Heart left ventricle (tissue), 13 donors: ENCODE results near the gene GPR27.

Source experiments
- CTCF ChIP-seq, 12 donors: fragments of 200-600 bp; sonication (generic) in 4 of 12; IDR thresholded peaks; one replicate each; pipeline versions ENCODE4 v1.5.0 to v1.8.0; 2018 to 2022; ENCODE audit warnings: antibody characterized with exemption in 12 of 12, mild to moderate bottlenecking in 5 of 12
- POLR2A ChIP-seq, 2 donors: fragments of 450-650 bp; IDR thresholded peaks; one replicate each; pipeline ENCODE4 v1.6.1; 2017; ENCODE audit warnings: antibody characterized with exemption in 2 of 2, mild to moderate bottlenecking in 2 of 2, moderate library complexity in 2 of 2
- donor health status: ischemic (EF 13 %, LVEDD 7.1; RV severe dilation, severe dysfunction).
- donor health status: DM: no; HTN: yes; CAD: no.
- donor health status: DM: no; HTN: no; CAD: no.
- donor health status: ischemic (EF 25% LVEDD 6.9; RV normal size, moderate dysfunction).
- donor health status: ischemic (EF 25% LVEDD 5.7; RV mildly dilated, moderate dysfunction).
- donor health status: ischemic (EF 35%, LVEDD 5.7; RV mildly dilated, moderate dysfunction).
- donor health status: nonischemic (EF 11% LVEDD 7.7; RV severe dilation, severe dysfunction).
- donor health status: DM: yes; HTN: yes; CAD: no.
- donor health status: PGD.
- donor health status: ischemic (EF 29% LVEDD 5.4; RV normal size, mild dysfunction).
- donor health status: nonischemic (EF 23%, LVEDD 6.1; RV moderate dilation, normal function).

GRCh38 chr3:71744738-71745137, 8.9 kb upstream of the GPR27 start:
- no peak for TF ChIP-seq CTCF (IDR thresholded peaks at IDR 0.05)
- no peak for TF ChIP-seq POLR2A (IDR thresholded peaks at IDR 0.05)
